Neural progenitor cell (in vitro differentiated cells): ENCODE measurements around the gene PRPH.

Experiments used
- CTCF ChIP-seq: fragments of 200-600 bp; sonication (generic); IDR thresholded peaks from 2 replicates; pipeline ENCODE4 v1.5.1; 2017; ENCODE audit warnings: antibody characterized with exemption, mild to moderate bottlenecking
- EZH2 ChIP-seq: fragments of 200-600 bp; sonication (generic); IDR thresholded peaks from 2 replicates; pipeline ENCODE4 v1.6.1; 2017; ENCODE audit warnings: antibody characterized with exemption, mild to moderate bottlenecking, moderate library complexity

- TF ChIP-seq EZH2 = no peak
- no peak for TF ChIP-seq CTCF
These were observed 18.4 kb upstream of the PRPH start for GRCh38 chr12:49276304-49277290.
